Small intestine (tissue), 7 donors: Measurements from ENCODE around the gene NAV2. TPM values are rescaled to one million over a fixed set of nuclear protein-coding genes. Genes with fewer than 3 reads are reported as not detected.

Source experiments
- DNase-seq, 2 donors: peaks; one replicate each; pipeline versions ENCODE4 v3.0.0 to v3.0.0-alpha.2; 2013
- FAIRE-seq: peaks from 2 replicates; lab custom pipeline; 2012; peaks lifted over from hg19 to GRCh38; lab: Jason Lieb, UNC
- H3K27ac ChIP-seq, 3 donors: one replicate each; pipeline ENCODE4 v1.5.1; 2013; ENCODE audit warnings: low read length in 2 of 3, mild to moderate bottlenecking in 2 of 3, control low read depth in 1 of 3, inconsistent platforms in 1 of 3, low read depth in 1 of 3, moderate library complexity in 1 of 3
- H3K27me3 ChIP-seq, 3 donors: one replicate each; pipeline ENCODE4 v1.6.1; 2013; ENCODE audit warnings: low read length in 3 of 3, inconsistent platforms in 1 of 3; ENCODE audit not compliant: control insufficient read depth in 3 of 3, insufficient read depth in 3 of 3
- H3K36me3 ChIP-seq, 3 donors: one replicate each; pipeline ENCODE4 v1.6.1; 2013; ENCODE audit warnings: low read length in 3 of 3, inconsistent platforms in 1 of 3, low read depth in 1 of 3, mild to moderate bottlenecking in 1 of 3, moderate library complexity in 1 of 3; ENCODE audit not compliant: control insufficient read depth in 3 of 3, insufficient read depth in 2 of 3
- H3K4me1 ChIP-seq, 3 donors: one replicate each; pipeline ENCODE4 v1.6.1; 2013; ENCODE audit warnings: low read length in 2 of 3, inconsistent platforms in 1 of 3, low read depth in 1 of 3, mild to moderate bottlenecking in 1 of 3, moderate library complexity in 1 of 3; ENCODE audit not compliant: control insufficient read depth in 3 of 3, insufficient read depth in 2 of 3
- H3K4me3 ChIP-seq, 3 donors: one replicate each; pipeline ENCODE4 v1.5.1; 2013; ENCODE audit warnings: low read length in 3 of 3, control low read depth in 1 of 3, inconsistent platforms in 1 of 3, low read depth in 1 of 3, mild to moderate bottlenecking in 1 of 3, moderate library complexity in 1 of 3
- H3K9me3 ChIP-seq, 2 donors: one replicate each; pipeline ENCODE4 v1.6.1; 2013; ENCODE audit warnings: low read depth in 1 of 2, low read length in 1 of 2; ENCODE audit not compliant: control insufficient read depth in 2 of 2, insufficient read depth in 1 of 2
- whole genome bisulfite sequencing, 3 donors: extraction: QIAGEN DNeasy Blood & Tissue Kit; methylation state at CpG; one replicate each; pipeline ENCODE4 v1.1.7; 2013; 5-methylcytosine and 5-hydroxymethylcytosine counted together
- polyA plus RNA-seq, 4 donors: library from polyadenylated mRNA; stranded (reverse) in 3 of 4; unstranded in 1 of 4; fragments of 200-250 nt in 3 of 4; fragments of 120-200 nt in 1 of 4; gene quantifications; one replicate each; pipeline versions ENCODE4 v1.2.1 to v1.2.3, GENCODE V29; 2013
- donor health status: healthy with polysubstance abuse.
- donor health status: control.
- donor health status: control.
- donor health status: Bipolar disorder and iron deficiency.
- donor health status: healthy.

NAV2 gene
- polyA plus RNA-seq, 4 donors, result 1.6 to 6.5 (median 3.6) TPM

GRCh38 chr11:20049231-20049630 lies 336.6 kb downstream of the NAV2 start:
- peaks cover 0 to 23% (median 2%) of the 10 kb centered on the region in 3 donors for H3K36me3 ChIP-seq
- DNase-seq (no peak), FAIRE-seq (no peak)
- H3K4me3 ChIP-seq, result no peak overlapping the region
- no peaks in the 10 kb centered on the region for H3K27me3 ChIP-seq
- no peaks in the 10 kb centered on the region for H3K9me3 ChIP-seq
- H3K27ac ChIP-seq, result no peak overlapping the region
- H3K4me1 ChIP-seq, result no peaks in the 10 kb centered on the region
- whole genome bisulfite sequencing, 3 donors, result 49 to 76% (median 54%) methylated on average over 2 of the region's 2 CpGs

GRCh38 chr11:20050048-20050447 lies 337.4 kb downstream of the NAV2 start:
- H3K4me1 ChIP-seq, result no peaks in the 10 kb centered on the region
- no peak for FAIRE-seq
- peaks cover 2 to 20% (median 3%) of the 10 kb centered on the region in 3 donors for H3K36me3 ChIP-seq
- H3K27ac ChIP-seq, result no peak overlapping the region
- no peak for DNase-seq
- no peak overlapping the region for H3K4me3 ChIP-seq
- WGBS, 3 donors, result 89 to 95% (median 93%) methylated on average over 4 of the region's 4 CpGs
- no peaks in the 10 kb centered on the region for H3K9me3 ChIP-seq
- H3K27me3 ChIP-seq, result no peaks in the 10 kb centered on the region

- Histone ChIP-seq H3K4me3 (no peak overlapping the region), H3K36me3 (peaks cover 0 to 20% (median 3%) of the 10 kb centered on the region in 3 donors), H3K4me1 (peaks cover 0 to 1% (median 0%) of the 10 kb centered on the region in 3 donors), H3K9me3 (no peaks in the 10 kb centered on the region), H3K27me3 (no peaks in the 10 kb centered on the region), H3K27ac (no peak overlapping the region)
- FAIRE-seq (no peak), DNase-seq (no peak)
- 86 to 89% (median 87%) methylated on average over 9 of the region's 9 CpGs for WGBS, 3 donors
These were observed 338.1 kb downstream of the NAV2 start for GRCh38 chr11:20050551-20051333.

DNA sequence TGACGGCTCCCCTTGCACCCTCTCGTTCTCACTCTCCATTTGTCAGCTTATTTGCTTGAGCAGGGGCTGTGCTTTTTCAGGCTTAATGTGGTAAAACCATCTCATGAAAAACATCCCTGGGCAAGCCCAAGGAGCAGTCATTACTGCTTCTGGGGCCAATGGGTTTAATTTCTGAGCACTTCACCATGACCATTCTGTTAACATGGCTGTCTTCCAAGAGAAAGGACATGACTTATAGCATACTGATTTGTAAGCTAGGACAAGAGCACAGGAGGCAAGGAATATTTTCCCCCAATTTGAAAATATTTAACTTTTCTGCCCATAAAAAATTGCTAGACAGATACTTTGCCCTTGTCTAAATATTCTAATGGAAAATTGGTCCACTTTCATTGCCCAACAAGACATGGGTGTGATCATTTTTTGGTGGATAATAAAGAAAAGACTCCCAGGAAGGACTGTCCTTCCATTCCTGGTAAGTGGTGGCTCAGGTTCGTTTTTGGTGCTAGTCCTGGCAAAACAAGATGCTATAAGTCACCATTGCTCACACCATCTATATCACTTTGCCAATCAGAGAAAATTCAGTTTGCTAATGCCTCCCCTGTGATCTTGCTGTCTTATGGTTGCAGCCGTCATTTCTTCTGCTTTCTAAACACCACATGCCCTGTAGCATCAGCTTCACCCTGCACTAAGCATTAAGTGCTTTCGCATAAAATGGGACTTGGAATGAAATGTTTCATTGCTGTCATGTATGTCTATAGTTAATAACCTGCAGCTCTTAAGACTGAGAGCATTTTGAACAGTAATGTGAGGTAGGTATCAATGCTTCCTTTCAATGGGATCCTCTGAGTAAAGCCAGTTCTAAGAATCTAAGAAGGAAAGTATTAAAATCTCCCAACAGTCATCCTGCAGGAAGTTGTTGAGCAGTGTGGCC lies 339.1 kb downstream of the NAV2 start:
- FAIRE-seq (no peak), DNase-seq (no peak)
- Histone ChIP-seq H3K9me3 (no peaks in the 10 kb centered on the region), H3K4me1 (peaks cover 0 to 11% (median 0%) of the 10 kb centered on the region in 3 donors), H3K27ac (no peak overlapping the region), H3K4me3 (no peak overlapping the region), H3K36me3 (peaks cover 0 to 22% (median 3%) of the 10 kb centered on the region in 3 donors), H3K27me3 (no peaks in the 10 kb centered on the region)
- WGBS, 3 donors, result 87 to 91% (median 89%) methylated on average over 5 of the region's 5 CpGs

DNA sequence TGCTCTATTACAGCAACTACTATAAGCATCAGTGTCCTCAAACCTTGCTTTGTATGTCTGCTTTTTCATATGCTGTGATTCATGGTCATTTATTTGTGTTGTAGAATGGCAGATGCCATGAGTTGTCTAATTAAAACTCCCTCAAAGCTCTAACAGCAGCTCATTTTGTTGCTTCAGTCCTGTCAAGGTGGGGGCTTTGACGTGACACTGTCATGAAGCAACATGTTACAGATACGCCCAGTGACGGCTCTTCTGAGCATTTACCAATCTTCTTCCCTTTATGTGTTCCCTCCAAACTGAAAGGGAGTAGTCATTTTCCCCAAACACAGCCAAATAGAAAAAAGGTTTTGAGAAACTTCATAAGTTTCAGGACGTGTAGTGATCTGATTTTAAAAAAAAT lies 340.9 kb downstream of the NAV2 start:
- Histone ChIP-seq H3K4me3 (no peak overlapping the region), H3K9me3 (no peaks in the 10 kb centered on the region), H3K27ac (no peak overlapping the region), H3K27me3 (no peaks in the 10 kb centered on the region), H3K4me1 (peaks cover 0 to 21% (median 0%) of the 10 kb centered on the region in 3 donors), H3K36me3 (peaks cover 0 to 20% (median 3%) of the 10 kb centered on the region in 3 donors)
- 80 to 89% (median 86%) methylated on average over 4 of the region's 4 CpGs for WGBS, 3 donors
- DNase-seq, result no peak
- no peak for FAIRE-seq

DNA sequence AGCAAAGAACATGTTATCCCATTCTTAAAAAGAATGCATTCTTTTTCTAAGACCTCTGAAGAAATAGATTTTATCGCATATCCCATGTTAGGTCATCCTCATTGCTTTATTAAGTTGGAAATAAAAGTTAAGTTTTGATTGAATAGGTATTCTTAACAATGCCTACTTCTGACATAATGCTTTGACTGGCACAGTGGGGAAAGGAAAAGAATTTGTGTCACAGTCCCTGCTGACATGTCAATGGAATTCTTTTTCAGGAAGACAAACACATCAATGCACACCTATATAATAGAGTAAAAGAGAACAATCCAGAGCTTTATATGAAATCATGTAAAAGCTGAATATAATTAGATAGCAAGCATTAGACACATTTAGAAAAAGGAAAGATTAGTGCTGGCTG lies 341.9 kb downstream of the NAV2 start:
- no peaks in the 10 kb centered on the region for H3K9me3 ChIP-seq
- H3K4me3 ChIP-seq, result no peak overlapping the region
- H3K4me1 ChIP-seq, result peaks cover 0 to 21% (median 0%) of the 10 kb centered on the region in 3 donors
- 90 to 97% (median 95%) methylated on average over 1 of the region's 1 CpG for WGBS, 3 donors
- H3K36me3 ChIP-seq, result peaks cover 0 to 15% (median 6%) of the 10 kb centered on the region in 3 donors
- H3K27ac ChIP-seq, result no peak overlapping the region
- H3K27me3 ChIP-seq, result no peaks in the 10 kb centered on the region
- no peak for FAIRE-seq
- no peak for DNase-seq

- DNase-seq (no peak), FAIRE-seq (no peak)
- WGBS, 3 donors, result 76 to 82% (median 79%) methylated on average over 2 of the region's 2 CpGs
- H3K27me3 ChIP-seq, result no peaks in the 10 kb centered on the region
- peaks cover 0 to 12% (median 6%) of the 10 kb centered on the region in 3 donors for H3K36me3 ChIP-seq
- peaks cover 0 to 24% (median 0%) of the 10 kb centered on the region in 3 donors for H3K4me1 ChIP-seq
- H3K4me3 ChIP-seq, result no peak overlapping the region
- no peaks in the 10 kb centered on the region for H3K9me3 ChIP-seq
- H3K27ac ChIP-seq, result no peak overlapping the region
These were observed 342.7 kb downstream of the NAV2 start for GRCh38 chr11:20055312-20055711.
